Measurements from ENCODE around the gene MYO1A.

- TF ChIP-seq CTCF (conservative IDR thresholded peaks at IDR 0.05 in 1 of 2, IDR thresholded peaks at IDR 0.05 in 1 of 2; ENCODE audit: extremely low read depth in 1 of 2, insufficient read depth in 1 of 2, low read depth in 1 of 2, low read length in 2 of 2) = no peak
- TF ChIP-seq EZH2 (IDR thresholded peaks at IDR 0.05; ENCODE audit: borderline replicate concordance, low read length) = no peak
These were observed 37.1 kb downstream of the MYO1A start for GRCh38 chr12:57012600-57013465.
